Lower lobe of right lung (tissue), 2 donors: ENCODE results near the gene MAPK1IP1L. TPM values are rescaled to one million over a fixed set of nuclear protein-coding genes. Genes with fewer than 3 reads are reported as not detected.

Source experiments
- ATAC-seq, 2 donors: fragments of 200-7000 bp; cut with Tn5 transposase; one replicate each; pipeline ENCODE4 v1.9.1; 2020 to 2022; ENCODE audit warnings: mild to moderate bottlenecking in 2 of 2, moderate library complexity in 2 of 2
- DNase-seq: peaks from one replicate; pipeline ENCODE4 v3.0.0-alpha.2; 2020
- H3K27ac ChIP-seq: fragments of 200-600 bp; one replicate; pipeline ENCODE4 v1.8.0; 2022
- H3K27me3 ChIP-seq: fragments of 200-600 bp; one replicate; pipeline ENCODE4 v1.8.0; 2022; ENCODE audit warnings: low read depth
- H3K36me3 ChIP-seq: fragments of 200-600 bp; one replicate; pipeline ENCODE4 v1.8.0; 2022; ENCODE audit warnings: mild to moderate bottlenecking
- H3K4me1 ChIP-seq: fragments of 200-600 bp; one replicate; pipeline ENCODE4 v1.8.0; 2022
- H3K4me3 ChIP-seq: fragments of 200-600 bp; one replicate; pipeline ENCODE4 v1.8.0; 2022; ENCODE audit warnings: mild to moderate bottlenecking
- H3K9me3 ChIP-seq: fragments of 200-600 bp; one replicate; pipeline ENCODE4 v1.8.0; 2022
- intact Hi-C: fragments of 100-400 bp; cut with DNase I; formaldehyde crosslinking; loops from one replicate; pipeline ENCODE4 v1.11.0; 2022
- total RNA-seq: library from RNA; stranded (reverse); fragmentation: NEBNext Ultra II Directional; extraction: Animal tissue kit (Norgen Biotek cat#: 25700); gene quantifications from one replicate; pipeline ENCODE4 v1.2.1, GENCODE V29; 2021
- TF ChIP-seq, protein P1 (sequence below): fragments of 200-600 bp; IDR thresholded peaks from one replicate; pipeline ENCODE4 v1.8.0; 2022; ENCODE audit warnings: antibody characterized with exemption, mild to moderate bottlenecking
- donor health status: DM: no; HTN: yes; CAD: no; lungs with severe emphysema.

The MAPK1IP1L gene
- total RNA-seq, 1 donor from 2014 or later, result 72.4 TPM

DNA sequence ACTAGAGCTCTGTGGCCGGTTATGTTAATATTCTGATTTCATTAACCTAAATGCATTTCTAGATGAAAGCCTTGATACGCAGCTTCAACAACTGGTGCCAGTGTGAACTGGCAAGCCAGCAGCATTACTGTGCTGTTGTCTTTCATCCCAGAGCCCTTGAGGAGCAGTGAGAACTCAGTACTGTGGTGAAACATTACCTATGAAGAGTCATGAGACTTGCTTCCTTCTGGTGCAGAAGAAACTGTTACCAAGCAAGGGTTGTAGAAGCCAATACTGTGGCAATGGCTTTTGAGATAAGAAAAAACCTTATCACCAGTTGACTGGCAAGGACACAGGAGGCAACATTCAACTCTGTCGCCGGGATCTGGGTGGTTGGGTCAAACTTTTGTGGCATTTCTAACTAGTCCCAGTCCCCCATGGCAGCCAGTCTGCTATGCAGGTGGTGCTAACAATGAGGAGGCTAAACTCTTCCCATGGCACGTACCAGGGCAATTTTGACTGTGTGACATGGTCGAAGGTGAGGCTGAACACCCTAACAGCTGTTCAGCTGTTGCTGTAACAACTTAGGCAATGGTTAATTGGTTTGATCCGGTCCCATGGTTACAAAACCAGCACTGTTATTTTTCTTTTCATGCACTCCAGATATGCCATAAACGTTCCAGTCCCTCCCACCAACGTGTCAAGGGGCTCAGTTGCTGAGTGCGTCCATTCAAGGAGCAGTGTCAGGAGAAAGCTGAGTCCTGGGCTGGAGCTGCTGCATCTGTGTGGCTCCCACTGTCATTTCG is 65.0 kb downstream of the MAPK1IP1L start:
- Histone ChIP-seq H3K27ac (peak overlapping the region; percentile 41), H3K4me3 (no peak overlapping the region), H3K27me3 (no peaks in the 10 kb centered on the region), H3K9me3 (no peaks in the 10 kb centered on the region), H3K4me1 (peaks cover 39% of the 10 kb centered on the region), H3K36me3 (no peaks in the 10 kb centered on the region)
- intact Hi-C loops, result no loop called here
- peak; percentile 34 to 53 for ATAC-seq
- TF ChIP-seq, protein P1, sequence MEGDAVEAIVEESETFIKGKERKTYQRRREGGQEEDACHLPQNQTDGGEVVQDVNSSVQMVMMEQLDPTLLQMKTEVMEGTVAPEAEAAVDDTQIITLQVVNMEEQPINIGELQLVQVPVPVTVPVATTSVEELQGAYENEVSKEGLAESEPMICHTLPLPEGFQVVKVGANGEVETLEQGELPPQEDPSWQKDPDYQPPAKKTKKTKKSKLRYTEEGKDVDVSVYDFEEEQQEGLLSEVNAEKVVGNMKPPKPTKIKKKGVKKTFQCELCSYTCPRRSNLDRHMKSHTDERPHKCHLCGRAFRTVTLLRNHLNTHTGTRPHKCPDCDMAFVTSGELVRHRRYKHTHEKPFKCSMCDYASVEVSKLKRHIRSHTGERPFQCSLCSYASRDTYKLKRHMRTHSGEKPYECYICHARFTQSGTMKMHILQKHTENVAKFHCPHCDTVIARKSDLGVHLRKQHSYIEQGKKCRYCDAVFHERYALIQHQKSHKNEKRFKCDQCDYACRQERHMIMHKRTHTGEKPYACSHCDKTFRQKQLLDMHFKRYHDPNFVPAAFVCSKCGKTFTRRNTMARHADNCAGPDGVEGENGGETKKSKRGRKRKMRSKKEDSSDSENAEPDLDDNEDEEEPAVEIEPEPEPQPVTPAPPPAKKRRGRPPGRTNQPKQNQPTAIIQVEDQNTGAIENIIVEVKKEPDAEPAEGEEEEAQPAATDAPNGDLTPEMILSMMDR, result no peak
- DNase-seq, result no peak

DNA sequence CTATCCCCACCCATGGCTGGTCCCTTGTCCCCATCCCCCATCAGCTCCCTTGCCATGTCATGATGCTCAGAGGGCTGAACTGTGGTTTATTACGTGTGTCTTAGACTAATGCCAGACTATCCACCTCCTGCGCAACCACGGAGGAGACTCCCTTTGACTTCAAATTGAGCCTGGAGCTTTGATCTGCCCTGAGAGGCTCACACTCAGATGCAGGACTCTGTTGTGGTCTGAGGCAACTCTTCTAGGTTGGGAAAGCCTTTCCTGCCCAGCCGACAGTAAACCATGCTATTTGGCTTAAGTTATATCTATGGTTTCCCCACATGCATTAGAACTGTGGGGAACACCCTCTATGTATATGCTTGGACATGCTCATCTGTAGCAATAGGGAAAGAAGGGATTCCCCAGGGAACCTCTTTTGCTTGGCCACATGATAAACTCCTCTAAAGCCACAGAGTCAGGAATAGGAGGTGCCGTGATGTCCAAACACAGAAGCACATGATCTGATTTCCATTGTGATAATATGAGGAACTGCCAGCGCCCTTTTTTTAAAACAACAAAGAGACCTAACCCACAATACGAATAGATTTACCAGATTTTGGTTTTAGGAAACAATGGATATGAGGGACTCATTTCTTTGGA is 66.5 kb downstream of the MAPK1IP1L start:
- Histone ChIP-seq H3K27ac (peak overlapping the region; percentile 72), H3K27me3 (no peaks in the 10 kb centered on the region), H3K9me3 (no peaks in the 10 kb centered on the region), H3K4me3 (no peak overlapping the region), H3K36me3 (no peaks in the 10 kb centered on the region), H3K4me1 (peaks cover 51% of the 10 kb centered on the region)
- ATAC-seq (peak in 1 of 2 donors; percentile 59), DNase-seq (no peak)
- TF ChIP-seq, protein P1, result no peak
- intact Hi-C loops, result no loop called here

DNA sequence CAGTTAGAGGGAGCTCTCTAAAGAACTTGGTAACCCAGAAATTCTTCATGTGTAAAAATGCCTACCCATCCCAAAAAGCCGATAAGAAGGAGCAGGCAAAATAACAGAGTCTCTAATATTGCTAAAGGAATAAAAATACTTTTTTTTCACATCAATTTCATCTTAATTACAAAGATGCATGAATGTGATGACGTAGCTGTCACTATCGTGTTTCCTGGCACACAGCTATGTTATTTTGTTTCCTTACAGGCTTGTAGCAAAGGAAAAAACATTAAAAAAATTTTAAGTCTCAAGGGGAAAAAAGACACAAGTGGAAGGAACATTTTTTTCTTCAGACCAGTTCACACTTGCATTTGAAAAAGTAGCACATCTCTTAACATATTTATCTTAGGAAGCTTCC is 67.3 kb downstream of the MAPK1IP1L start:
- Histone ChIP-seq H3K9me3 (no peaks in the 10 kb centered on the region), H3K4me3 (no peak overlapping the region), H3K4me1 (peaks cover 58% of the 10 kb centered on the region), H3K27ac (peak overlapping the region; percentile 72), H3K27me3 (no peaks in the 10 kb centered on the region), H3K36me3 (no peaks in the 10 kb centered on the region)
- intact Hi-C loops, result no loop called here
- TF ChIP-seq, protein P1, result no peak
- no peak for ATAC-seq
- no peak for DNase-seq

Other genes starting within 250 kb of the MAPK1IP1L start
- 12.7 TPM for gene GCH1, start 148.8 kb upstream of the MAPK1IP1L start, total RNA-seq
- gene WDHD1, start 24.5 kb upstream of the MAPK1IP1L start, total RNA-seq, result 3.5 TPM
- gene SOCS4, start 24.4 kb upstream of the MAPK1IP1L start, total RNA-seq, result 17.9 TPM
- gene LGALS3, start 77.6 kb downstream of the MAPK1IP1L start, total RNA-seq, result 528 TPM
- 0.97 TPM for gene DLGAP5, start 139.9 kb downstream of the MAPK1IP1L start, total RNA-seq
- 34.7 TPM for gene FBXO34, start 219.8 kb downstream of the MAPK1IP1L start, total RNA-seq